Glutamatergic neuron (in vitro differentiated cells): ENCODE measurements around the gene TMEM191C. TPM values are rescaled to one million over a fixed set of nuclear protein-coding genes. Genes with fewer than 3 reads are reported as not detected.
"Not testable (repeated sequence)": the region's sequence is repeated elsewhere in the genome, so short reads cannot be mapped to it uniquely, and the experiment has no call there.

ENCODE experiments used
- DNase-seq: peaks from one replicate; pipeline ENCODE4 v3.0.0; 2022
- H3K27ac Mint-ChIP-seq: one replicate; pipeline ENCODE4 v1.8.0; 2020; ENCODE audit warnings: mild to moderate bottlenecking, mixed read lengths, inconsistent platforms; ENCODE audit not compliant: unreplicated experiment
- H3K27me3 Mint-ChIP-seq: one replicate; pipeline ENCODE4 v1.8.0; 2020; ENCODE audit warnings: mild to moderate bottlenecking, moderate library complexity, mixed read lengths, inconsistent platforms; ENCODE audit not compliant: unreplicated experiment
- H3K36me3 Mint-ChIP-seq: one replicate; pipeline ENCODE4 v1.8.0; 2020; ENCODE audit warnings: mild to moderate bottlenecking, mixed read lengths, inconsistent platforms; ENCODE audit not compliant: unreplicated experiment
- H3K4me1 Mint-ChIP-seq: one replicate; pipeline ENCODE4 v1.8.0; 2020; ENCODE audit warnings: mild to moderate bottlenecking, low read depth, mixed read lengths, inconsistent platforms; ENCODE audit not compliant: unreplicated experiment
- H3K4me3 Mint-ChIP-seq: one replicate; pipeline ENCODE4 v1.8.0; 2020; ENCODE audit warnings: mild to moderate bottlenecking, mixed read lengths, inconsistent platforms; ENCODE audit not compliant: unreplicated experiment
- H3K9me3 Mint-ChIP-seq: one replicate; pipeline ENCODE4 v1.8.0; 2020; ENCODE audit warnings: mild to moderate bottlenecking, moderate library complexity, mixed read lengths, inconsistent platforms; ENCODE audit not compliant: unreplicated experiment
- total RNA-seq: library from RNA; stranded (reverse); fragmentation: NEBNext Ultra II Directional; extraction: Animal tissue kit (Norgen Biotek cat#: 25700); gene quantifications from one replicate; pipeline ENCODE4 v1.2.1, GENCODE V29; 2021; ENCODE audit not compliant: unreplicated experiment
- TF ChIP-seq, protein P1 (sequence below): fragments of 200-600 bp; sonication (generic); IDR thresholded peaks from one replicate; pipeline ENCODE4 v1.5.0; 2021; ENCODE audit not compliant: partially characterized antibody, unreplicated experiment

Gene TMEM191C
- total RNA-seq, 1 donor from 2014 or later = 11.5 TPM

DNA sequence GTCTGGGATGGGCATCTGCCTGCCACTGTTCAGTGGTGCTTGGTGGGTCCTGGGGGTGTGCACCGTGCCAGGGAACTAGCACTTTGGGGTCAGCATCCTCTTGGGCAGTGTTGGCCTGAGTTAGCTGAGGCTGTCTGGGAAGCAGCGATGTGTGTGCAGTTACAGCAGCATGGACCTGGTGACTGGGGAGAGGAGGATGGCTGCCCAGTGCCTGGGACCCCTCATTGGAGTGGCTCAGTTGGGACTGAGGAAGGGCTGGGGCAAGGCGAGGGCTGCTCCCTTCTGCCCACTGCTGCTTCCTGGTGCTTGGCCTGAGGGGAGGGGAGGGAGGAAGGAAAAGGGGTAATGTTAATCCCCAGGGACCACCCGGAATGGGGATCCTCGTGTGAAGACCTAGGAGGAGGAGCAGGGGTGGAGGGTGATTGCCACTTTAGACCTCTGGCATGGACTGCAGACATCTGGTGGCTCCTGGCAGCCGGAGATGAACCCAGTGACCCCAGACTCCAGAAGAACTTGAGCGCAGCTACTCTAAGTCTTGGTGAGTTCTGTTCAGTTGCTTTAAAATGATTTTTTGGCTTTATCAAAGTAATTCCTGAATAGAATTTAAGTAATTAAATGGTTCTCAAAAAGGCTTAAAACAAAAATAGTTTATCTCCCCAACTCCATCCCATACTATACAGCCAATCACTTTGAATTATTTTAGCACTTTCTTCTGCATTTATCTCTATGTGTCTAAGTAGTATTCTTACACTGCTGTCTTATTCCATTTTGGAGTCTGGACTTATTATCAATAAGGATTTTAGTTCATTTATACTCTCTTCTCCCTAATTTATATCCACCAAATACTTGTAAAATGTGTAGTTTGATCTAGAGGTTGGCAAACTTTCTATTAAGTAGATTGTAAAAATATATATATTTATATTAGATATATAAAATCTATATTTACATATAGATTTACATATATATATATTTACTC lies 15.4 kb upstream of the TMEM191C start:
- peak; percentile 17 for DNase-seq
- H3K36me3 Mint-ChIP-seq = no peaks in the 10 kb centered on the region
- peaks cover 13% of the 10 kb centered on the region for H3K27me3 Mint-ChIP-seq
- H3K9me3 Mint-ChIP-seq = peaks cover 5% of the 10 kb centered on the region
- H3K27ac Mint-ChIP-seq = peak overlapping the region; percentile 12
- H3K4me1 Mint-ChIP-seq = peaks cover 22% of the 10 kb centered on the region
- peak overlapping the region; percentile 40 for H3K4me3 Mint-ChIP-seq
- TF ChIP-seq, protein P1, sequence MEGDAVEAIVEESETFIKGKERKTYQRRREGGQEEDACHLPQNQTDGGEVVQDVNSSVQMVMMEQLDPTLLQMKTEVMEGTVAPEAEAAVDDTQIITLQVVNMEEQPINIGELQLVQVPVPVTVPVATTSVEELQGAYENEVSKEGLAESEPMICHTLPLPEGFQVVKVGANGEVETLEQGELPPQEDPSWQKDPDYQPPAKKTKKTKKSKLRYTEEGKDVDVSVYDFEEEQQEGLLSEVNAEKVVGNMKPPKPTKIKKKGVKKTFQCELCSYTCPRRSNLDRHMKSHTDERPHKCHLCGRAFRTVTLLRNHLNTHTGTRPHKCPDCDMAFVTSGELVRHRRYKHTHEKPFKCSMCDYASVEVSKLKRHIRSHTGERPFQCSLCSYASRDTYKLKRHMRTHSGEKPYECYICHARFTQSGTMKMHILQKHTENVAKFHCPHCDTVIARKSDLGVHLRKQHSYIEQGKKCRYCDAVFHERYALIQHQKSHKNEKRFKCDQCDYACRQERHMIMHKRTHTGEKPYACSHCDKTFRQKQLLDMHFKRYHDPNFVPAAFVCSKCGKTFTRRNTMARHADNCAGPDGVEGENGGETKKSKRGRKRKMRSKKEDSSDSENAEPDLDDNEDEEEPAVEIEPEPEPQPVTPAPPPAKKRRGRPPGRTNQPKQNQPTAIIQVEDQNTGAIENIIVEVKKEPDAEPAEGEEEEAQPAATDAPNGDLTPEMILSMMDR = no peak

DNA sequence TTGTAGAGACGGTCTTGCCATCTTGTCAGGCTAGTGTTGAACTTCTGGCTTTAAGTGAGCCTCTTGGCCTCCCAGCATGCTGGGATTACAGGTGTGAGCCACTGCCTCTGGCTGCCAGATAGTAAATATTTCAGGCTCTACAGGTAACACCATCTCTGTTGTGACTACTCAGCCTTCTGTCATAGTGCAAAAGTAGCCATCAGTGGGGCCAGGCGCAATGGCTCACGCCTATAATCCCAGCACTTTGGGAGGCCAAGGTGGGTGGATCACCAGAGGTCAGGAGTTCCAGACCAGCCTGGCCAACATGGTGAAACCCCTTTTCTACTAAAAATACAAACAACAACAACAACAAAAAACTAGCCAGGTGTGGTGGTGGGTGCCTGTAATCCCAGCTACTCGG lies 14.5 kb upstream of the TMEM191C start:
- DNase-seq, H3K27ac Mint-ChIP-seq, H3K9me3 Mint-ChIP-seq, H3K36me3 Mint-ChIP-seq, H3K4me3 Mint-ChIP-seq: not testable (repeated sequence)
- Mint-ChIP-seq H3K27me3 (peaks cover 10% of the 10 kb centered on the region), H3K4me1 (peaks cover 27% of the 10 kb centered on the region)

DNA sequence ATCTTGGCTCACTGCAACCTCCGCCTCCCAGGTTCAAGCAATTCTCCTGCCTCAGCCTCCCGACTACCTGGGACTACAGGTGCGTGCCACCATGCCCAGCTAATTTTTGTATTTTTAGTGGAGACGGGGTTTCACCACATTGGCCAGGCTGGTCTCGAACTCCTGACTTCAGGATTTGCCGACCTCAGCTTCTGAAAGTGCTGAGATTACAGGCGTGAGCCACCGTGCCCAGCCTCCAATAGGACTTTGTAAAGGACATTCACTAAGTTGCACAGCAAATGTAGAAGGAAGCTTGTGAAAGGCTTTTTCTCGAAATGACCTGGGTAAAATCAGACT lies 12.2 kb upstream of the TMEM191C start:
- H3K4me3 Mint-ChIP-seq, H3K36me3 Mint-ChIP-seq, DNase-seq, H3K27ac Mint-ChIP-seq, H3K27me3 Mint-ChIP-seq, H3K9me3 Mint-ChIP-seq: not testable (repeated sequence)
- peaks cover 18% of the 10 kb centered on the region for H3K4me1 Mint-ChIP-seq

DNA sequence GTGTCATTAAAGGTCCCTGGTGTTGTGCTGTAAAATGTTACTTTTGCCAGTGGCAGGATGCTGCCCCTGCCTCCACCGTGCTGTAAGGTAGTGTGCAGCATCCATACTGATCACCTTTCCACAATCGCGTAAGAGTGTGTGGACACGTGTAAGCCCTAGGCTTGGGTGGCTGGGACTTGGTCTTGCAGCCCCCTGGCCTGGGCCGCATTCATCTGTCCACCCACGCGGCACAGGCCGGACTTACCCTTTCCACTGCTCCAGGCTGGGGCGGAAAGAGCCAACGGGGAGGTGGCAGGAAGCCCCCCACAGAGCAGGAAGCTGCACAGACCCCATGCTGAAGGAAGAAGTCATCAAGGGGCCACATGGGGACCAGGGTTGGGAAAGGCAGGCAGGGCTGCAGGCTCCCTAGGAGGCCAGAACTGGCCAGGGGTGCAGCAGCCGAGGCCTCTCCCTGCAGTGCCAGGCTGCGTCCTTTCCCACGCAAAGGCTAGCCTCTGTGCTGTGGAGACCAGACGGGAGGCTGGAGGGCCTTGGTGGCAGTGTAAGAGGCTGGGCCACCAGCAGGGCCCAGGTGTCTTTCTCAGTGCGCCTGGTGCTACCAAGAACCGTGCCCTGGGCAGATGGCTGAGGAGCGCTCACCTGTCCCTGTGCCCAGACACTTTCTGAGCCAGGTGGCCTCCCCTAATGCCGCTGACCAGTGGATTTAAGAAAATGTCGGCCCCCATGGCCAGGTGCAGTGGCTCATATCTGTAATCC lies 11.7 kb upstream of the TMEM191C start:
- Mint-ChIP-seq H3K4me3 (no peak overlapping the region), H3K27ac (no peak overlapping the region), H3K9me3 (peaks cover 2% of the 10 kb centered on the region), H3K27me3 (peaks cover 7% of the 10 kb centered on the region), H3K4me1 (peaks cover 18% of the 10 kb centered on the region), H3K36me3 (no peaks in the 10 kb centered on the region)
- no peak for DNase-seq
- TF ChIP-seq, protein P1 = no peak

DNA sequence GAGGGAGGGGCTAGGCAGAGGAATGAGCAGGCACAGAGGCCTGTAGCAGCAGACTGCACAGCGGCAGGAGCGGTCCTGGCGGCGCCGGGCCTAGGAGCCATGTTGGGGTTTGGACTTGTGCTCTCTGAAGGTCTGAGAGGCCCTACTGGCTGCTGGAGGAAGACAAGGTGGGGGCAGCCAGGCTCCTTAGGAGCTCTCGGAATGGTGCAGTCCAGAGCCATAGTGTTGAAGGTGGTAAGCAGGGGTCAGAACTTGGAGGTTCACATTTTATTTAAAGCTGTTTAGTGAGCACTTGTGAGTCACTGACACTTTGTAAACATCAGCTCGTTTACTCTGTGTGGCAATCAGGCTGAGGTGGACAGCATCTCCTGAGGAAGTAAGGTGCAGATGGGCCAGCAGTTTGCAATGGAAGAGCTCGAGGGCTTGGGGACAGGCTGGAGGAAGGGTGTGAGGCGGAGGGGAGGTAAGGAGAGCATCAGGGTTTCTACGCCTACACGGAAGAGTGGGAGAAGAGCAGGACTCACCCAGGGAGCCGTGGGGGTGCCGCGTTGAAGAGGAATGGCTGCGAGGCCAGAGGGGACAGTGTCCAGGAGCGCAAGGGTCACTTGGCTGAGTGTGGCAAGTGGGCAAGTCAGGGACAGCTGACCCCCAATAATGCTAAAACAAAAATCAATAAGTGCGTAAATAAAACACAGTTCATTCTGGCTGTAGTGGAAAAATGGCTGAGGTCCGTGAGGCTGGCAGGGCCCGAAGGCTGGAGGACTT lies 10.0 kb upstream of the TMEM191C start:
- H3K27me3 Mint-ChIP-seq = peaks cover 4% of the 10 kb centered on the region
- H3K9me3 Mint-ChIP-seq = peaks cover under 1% of the 10 kb centered on the region
- no peak overlapping the region for H3K4me3 Mint-ChIP-seq
- TF ChIP-seq, protein P1 = no peak
- no peaks in the 10 kb centered on the region for H3K36me3 Mint-ChIP-seq
- DNase-seq = no peak
- peak overlapping the region; percentile 78 for H3K27ac Mint-ChIP-seq
- peaks cover 8% of the 10 kb centered on the region for H3K4me1 Mint-ChIP-seq

DNA sequence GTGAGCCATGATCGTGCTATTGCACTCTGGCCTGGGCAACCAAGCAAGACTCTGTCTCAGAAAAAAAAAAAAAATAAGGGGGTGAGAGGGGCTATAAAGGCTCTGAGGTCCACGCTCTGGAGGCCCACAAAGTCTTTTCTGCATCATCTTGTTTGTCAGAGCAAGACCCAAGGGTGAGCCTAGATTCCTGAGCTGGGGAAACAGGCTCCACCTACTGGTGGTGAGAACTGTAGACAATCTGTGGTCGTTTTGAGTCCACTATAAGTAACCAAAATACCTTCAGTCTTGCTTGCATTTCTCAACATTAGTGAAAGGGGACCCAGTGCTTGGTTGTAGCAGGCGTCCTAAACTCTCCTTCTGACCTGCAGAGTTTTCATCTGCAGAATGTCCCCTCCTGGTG lies 4.5 kb upstream of the TMEM191C start:
- not testable (repeated sequence) for H3K36me3 Mint-ChIP-seq, DNase-seq, H3K27me3 Mint-ChIP-seq, H3K27ac Mint-ChIP-seq, H3K4me3 Mint-ChIP-seq, H3K4me1 Mint-ChIP-seq, H3K9me3 Mint-ChIP-seq

DNA sequence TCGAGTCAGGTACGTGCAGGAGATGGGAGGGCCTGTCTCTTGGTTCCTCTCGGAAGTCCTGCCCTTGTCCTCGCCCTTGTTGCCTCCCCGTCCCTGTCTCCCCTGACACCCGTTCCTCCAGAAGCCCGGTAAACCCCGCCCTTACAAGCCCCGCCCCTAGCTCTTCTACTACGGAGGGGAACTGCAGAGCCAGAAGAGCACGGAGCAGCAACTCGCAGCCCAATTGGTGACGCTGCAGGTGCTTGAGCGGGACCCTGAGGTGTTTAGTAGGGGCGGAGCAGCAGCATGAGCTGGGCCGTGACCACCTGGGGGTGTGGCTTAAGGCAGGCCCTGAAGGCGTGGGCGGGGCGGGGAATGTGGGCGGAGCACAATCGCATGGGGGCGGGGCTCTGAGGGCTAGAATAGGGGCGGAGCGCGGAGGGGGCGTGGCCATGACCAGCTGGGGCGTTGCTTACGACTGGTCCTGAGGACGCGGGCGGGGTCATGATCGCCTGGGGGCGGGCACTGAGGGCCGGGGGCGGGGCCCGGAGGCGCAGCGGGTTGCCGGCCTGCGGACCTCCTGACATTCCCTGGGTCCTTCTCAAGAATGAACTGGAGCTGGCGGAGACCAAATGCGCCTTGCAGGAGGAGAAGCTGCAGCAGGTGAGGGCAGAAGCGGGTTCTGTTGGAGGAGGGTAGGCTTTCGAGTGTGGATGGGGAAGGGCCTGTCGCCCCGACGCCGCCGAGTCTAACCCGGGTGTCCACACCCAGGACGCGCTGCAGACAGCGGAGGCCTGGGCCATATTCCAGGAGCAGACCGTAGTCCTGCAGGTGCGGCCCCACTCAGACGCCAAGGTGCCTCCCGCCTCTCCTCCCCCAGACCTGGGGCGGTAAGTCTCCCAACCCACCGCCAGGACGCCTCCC lies 1.3 kb downstream of the TMEM191C start:
- peak overlapping the region; percentile 72 for H3K27ac Mint-ChIP-seq
- H3K36me3 Mint-ChIP-seq, H3K4me1 Mint-ChIP-seq, H3K27me3 Mint-ChIP-seq, H3K9me3 Mint-ChIP-seq: not testable (repeated sequence)
- DNase-seq = peak; percentile 88
- H3K4me3 Mint-ChIP-seq = peak overlapping the region; percentile 87
